ENCODE data around the gene SELENON. TPM values are rescaled to one million over a fixed set of nuclear protein-coding genes. Genes with fewer than 3 reads are reported as not detected.

SELENON gene
- total RNA-seq, 1 donor, result 23.7 TPM

- no peak overlapping the region for H3K4me3 ChIP-seq (ENCODE audit: low read depth, low read length)
- TF ChIP-seq, protein P1, sequence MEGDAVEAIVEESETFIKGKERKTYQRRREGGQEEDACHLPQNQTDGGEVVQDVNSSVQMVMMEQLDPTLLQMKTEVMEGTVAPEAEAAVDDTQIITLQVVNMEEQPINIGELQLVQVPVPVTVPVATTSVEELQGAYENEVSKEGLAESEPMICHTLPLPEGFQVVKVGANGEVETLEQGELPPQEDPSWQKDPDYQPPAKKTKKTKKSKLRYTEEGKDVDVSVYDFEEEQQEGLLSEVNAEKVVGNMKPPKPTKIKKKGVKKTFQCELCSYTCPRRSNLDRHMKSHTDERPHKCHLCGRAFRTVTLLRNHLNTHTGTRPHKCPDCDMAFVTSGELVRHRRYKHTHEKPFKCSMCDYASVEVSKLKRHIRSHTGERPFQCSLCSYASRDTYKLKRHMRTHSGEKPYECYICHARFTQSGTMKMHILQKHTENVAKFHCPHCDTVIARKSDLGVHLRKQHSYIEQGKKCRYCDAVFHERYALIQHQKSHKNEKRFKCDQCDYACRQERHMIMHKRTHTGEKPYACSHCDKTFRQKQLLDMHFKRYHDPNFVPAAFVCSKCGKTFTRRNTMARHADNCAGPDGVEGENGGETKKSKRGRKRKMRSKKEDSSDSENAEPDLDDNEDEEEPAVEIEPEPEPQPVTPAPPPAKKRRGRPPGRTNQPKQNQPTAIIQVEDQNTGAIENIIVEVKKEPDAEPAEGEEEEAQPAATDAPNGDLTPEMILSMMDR (IDR thresholded peaks at IDR 0.05; ENCODE audit: insufficient read depth, low read depth, low read length), result no peak
- DNase-seq (ENCODE audit: low read depth), result no peak
These were observed 54.6 kb downstream of the SELENON start for GRCh38 chr1:25854554-25854953.

GRCh38 chr1:25856856-25857255, 56.9 kb downstream of the SELENON start:
- no peak overlapping the region for H3K4me3 ChIP-seq (ENCODE audit: low read depth, low read length)
- TF ChIP-seq, protein P1 (IDR thresholded peaks at IDR 0.05; ENCODE audit: insufficient read depth, low read depth, low read length), result no peak
- no peak for DNase-seq (ENCODE audit: low read depth)

DNA sequence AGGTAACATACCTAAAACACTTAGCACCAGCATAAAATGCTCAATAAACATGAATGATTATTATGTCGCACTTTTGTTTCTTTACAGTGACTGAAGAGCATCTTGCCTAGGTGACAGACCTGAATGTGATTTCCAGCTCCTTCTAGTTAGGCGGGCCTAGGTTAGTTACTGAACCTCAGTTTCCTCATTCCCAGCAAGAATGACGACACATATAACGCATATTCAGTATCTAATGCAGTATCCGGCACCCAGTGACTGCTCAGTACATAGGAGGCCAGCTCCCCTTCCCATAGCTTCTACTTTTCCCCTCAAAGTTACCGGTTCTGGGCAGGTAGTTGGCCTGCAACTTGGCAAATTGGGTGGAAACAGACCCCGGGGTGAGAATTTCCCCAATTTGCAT, 58.5 kb downstream of the SELENON start:
- TF ChIP-seq, protein P1 (IDR thresholded peaks at IDR 0.05; ENCODE audit: insufficient read depth, low read depth, low read length), result no peak
- peak overlapping the region; percentile 73 for H3K4me3 ChIP-seq (ENCODE audit: low read depth, low read length)
- DNase-seq (ENCODE audit: low read depth), result no peak

DNA sequence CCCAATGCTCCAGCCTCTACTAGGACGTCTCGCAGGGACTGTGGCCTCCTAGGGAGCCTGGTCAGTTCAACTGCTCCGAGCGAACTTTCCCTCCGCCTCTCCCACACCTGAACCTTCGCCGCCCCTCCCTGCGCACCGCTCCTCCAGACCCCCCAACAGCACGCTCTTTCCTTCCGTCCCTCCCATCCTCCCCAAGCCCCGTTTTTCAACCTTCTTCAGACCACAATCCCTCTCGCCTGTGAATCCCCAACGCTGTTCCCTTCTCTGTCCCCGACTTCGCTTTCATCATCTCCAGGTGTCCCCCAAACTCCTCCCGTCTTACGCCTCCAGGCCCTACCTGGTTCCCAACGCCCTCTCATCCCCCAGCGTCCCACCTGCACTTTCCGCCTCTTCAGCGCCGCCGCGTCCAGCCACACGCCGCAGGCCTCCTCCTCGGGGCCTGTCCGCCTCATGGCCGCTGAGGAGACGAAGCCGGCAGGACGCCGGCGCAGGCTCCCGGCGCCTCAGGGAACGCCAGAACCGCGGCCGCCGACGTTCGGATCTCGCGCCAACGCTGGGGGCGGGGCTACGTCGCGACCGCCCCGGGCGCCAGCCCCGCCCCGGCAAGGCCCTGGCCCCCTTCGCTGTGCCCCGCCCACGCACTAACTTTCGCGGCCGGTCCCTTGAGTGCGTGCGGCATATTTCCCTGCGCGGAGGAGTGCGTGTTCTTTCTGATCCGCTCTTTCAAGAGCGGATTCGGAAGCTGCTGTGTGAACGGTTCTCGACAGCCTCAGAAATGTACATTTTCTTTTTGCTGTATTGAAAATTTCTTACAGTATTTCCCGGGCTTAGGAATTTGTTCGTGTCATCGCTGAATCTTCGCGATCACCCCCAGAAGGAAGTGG, 59.2 kb downstream of the SELENON start, which contains the start of gene AUNIP:
Gene AUNIP, minus strand, starts transcription at position 552 of the 884 bp plus-strand sequence. Its CDS starts 100 bp downstream, at position 452.
- TF ChIP-seq, protein P1 (IDR thresholded peaks at IDR 0.05; ENCODE audit: insufficient read depth, low read depth, low read length), result no peak
- peak within 1 kb of the TSS; percentile 73 for H3K4me3 ChIP-seq (ENCODE audit: low read depth, low read length)
- peak; percentile 89 for DNase-seq (ENCODE audit: low read depth)

GRCh38 chr1:25861316-25862286, 61.6 kb downstream of the SELENON start:
- H3K4me3 ChIP-seq (ENCODE audit: low read depth, low read length), result no peak overlapping the region
- TF ChIP-seq, protein P1 (IDR thresholded peaks at IDR 0.05; ENCODE audit: insufficient read depth, low read depth, low read length), result no peak
- DNase-seq (ENCODE audit: low read depth), result no peak

DNA sequence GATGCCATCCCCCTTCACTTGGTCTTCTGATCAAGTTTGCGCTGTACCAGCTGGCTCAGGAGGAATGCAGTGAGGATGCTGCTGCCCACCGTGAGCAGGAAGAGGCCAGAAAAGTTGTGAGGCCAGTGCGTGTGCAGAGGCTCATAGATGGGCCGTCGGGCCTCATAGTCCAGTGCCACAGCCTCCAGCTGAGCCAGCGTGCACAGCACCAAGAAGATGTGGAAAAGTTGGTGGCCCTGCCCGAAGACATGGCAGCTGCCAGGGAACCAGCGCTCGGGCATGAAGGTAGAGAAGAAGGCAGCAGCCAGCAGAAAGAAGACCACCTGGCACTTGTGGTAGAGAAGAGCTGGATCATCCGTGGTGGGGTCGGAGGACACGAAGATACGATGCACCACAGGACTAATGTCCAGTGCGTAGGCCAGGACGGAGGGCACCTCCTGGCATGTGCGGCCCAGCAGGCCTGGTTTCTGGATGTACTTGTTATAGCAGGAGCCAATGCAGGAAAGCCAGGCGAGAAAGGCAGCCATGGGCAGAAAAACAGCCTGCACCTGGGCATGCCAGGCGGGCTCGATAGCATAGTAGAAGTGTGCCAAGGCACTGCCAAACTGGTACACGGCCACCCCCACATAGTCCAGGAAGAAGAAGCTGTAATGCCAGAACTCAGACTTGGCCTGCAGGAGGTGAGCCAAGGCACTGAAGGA, 62.9 kb downstream of the SELENON start:
- no peak for DNase-seq (ENCODE audit: low read depth)
- TF ChIP-seq, protein P1 (IDR thresholded peaks at IDR 0.05; ENCODE audit: insufficient read depth, low read depth, low read length), result no peak
- no peak overlapping the region for H3K4me3 ChIP-seq (ENCODE audit: low read depth, low read length)

Measured in fibroblast of villous mesenchyme (primary cell).